ENCODE data around the gene TCF4. TPM values are rescaled to one million over a fixed set of nuclear protein-coding genes. Genes with fewer than 3 reads are reported as not detected.

Gene TCF4
- total RNA-seq, 1 experiment from 2014 or later, result 2.3 TPM

GRCh38 chr18:55322178-55322735, 265.7 kb downstream of the TCF4 start:
- no peaks in the 10 kb centered on the region for H3K27me3 ChIP-seq (ENCODE audit: control insufficient read depth, insufficient read depth, low read length)
- intact Hi-C loops (cut with micrococcal nuclease; ENCODE audit: unreplicated experiment), result no loop called here
- no peak for TF ChIP-seq CTCF (IDR thresholded peaks at IDR 0.05)
- TF ChIP-seq SIN3A (IDR thresholded peaks at IDR 0.05; ENCODE audit: borderline replicate concordance, insufficient read depth, low read depth, low read length), result no peak
- TF ChIP-seq TCF7L2 (IDR thresholded peaks at IDR 0.05; ENCODE audit: low read depth, low read length), result no peak
- TF ChIP-seq REST (IDR thresholded peaks at IDR 0.05; ENCODE audit: insufficient read depth in 1 of 2, low read depth in 2 of 2, low read length in 1 of 2), result no peak
- TF ChIP-seq POLR2AphosphoS5 (IDR thresholded peaks at IDR 0.05; ENCODE audit: low read depth, low read length), result no peak
- POLR2A ChIA-PET, result interaction anchor here (0.6 kb wide), 1 partner anchor 1243 kb away, joined by 6 read pairs; no protein-coding TSS in a partner anchor
- H3K4me3 ChIP-seq (ENCODE audit: low read depth in 2 of 2, low read length in 2 of 2), result peak overlapping the region in 1 of 2 experiments; percentile 29; a peak in 1 of 4 replicates
- DNase-seq (ENCODE audit: low read depth, low spot score) (no peak), ATAC-seq (no peak)
- H3K9me3 ChIP-seq (ENCODE audit: control insufficient read depth, insufficient read depth, low read depth, low read length), result no peaks in the 10 kb centered on the region
- no peaks in the 10 kb centered on the region for H3K36me3 ChIP-seq (ENCODE audit: control insufficient read depth, insufficient read depth, low read length)
- H3K27ac ChIP-seq (ENCODE audit: low read length), result no peak overlapping the region
- no TSS peak for BruUV-seq (replicated peaks)
- in situ Hi-C loops (cut with HindIII; ENCODE audit: low pct_unique_long_range_greater_than_20kb, low sequenced_read_pairs), result no loop called here
- H3K4me1 ChIP-seq (ENCODE audit: control insufficient read depth, insufficient read depth, low read length), result no peaks in the 10 kb centered on the region
- CTCF ChIA-PET, result no interaction called here

- H3K27ac ChIP-seq (ENCODE audit: low read length), result no peak overlapping the region
- intact Hi-C loops (cut with micrococcal nuclease; ENCODE audit: unreplicated experiment) (no loop called here), in situ Hi-C loops (cut with HindIII; ENCODE audit: low pct_unique_long_range_greater_than_20kb, low sequenced_read_pairs) (no loop called here)
- H3K4me3 ChIP-seq (ENCODE audit: low read depth in 2 of 2, low read length in 2 of 2), result peak overlapping the region in 1 of 2 experiments; percentile 29; a peak in 1 of 4 replicates
- H3K27me3 ChIP-seq (ENCODE audit: control insufficient read depth, insufficient read depth, low read length), result no peaks in the 10 kb centered on the region
- no TSS peak for BruUV-seq (replicated peaks)
- TF ChIP-seq POLR2AphosphoS5 (IDR thresholded peaks at IDR 0.05; ENCODE audit: low read depth, low read length), result no peak
- TF ChIP-seq TCF7L2 (IDR thresholded peaks at IDR 0.05; ENCODE audit: low read depth, low read length), result no peak
- TF ChIP-seq SIN3A (IDR thresholded peaks at IDR 0.05; ENCODE audit: borderline replicate concordance, insufficient read depth, low read depth, low read length), result no peak
- TF ChIP-seq REST (IDR thresholded peaks at IDR 0.05; ENCODE audit: insufficient read depth in 1 of 2, low read depth in 2 of 2, low read length in 1 of 2), result no peak
- TF ChIP-seq CTCF (IDR thresholded peaks at IDR 0.05), result no peak
- no peak for DNase-seq (ENCODE audit: low read depth, low spot score)
- ATAC-seq, result no peak
- no peaks in the 10 kb centered on the region for H3K9me3 ChIP-seq (ENCODE audit: control insufficient read depth, insufficient read depth, low read depth, low read length)
- ChIA-PET CTCF (no interaction called here), POLR2A (interaction anchor here (0.6 kb wide), 1 partner anchor 1244 kb away, joined by 6 read pairs; no protein-coding TSS in a partner anchor)
- no peaks in the 10 kb centered on the region for H3K4me1 ChIP-seq (ENCODE audit: control insufficient read depth, insufficient read depth, low read length)
- H3K36me3 ChIP-seq (ENCODE audit: control insufficient read depth, insufficient read depth, low read length), result no peaks in the 10 kb centered on the region
Measured at GRCh38 chr18:55321265-55322177, 266.5 kb downstream of the TCF4 start.

Data from Panc1 (cell line).